Heart left ventricle (tissue), 13 donors: ENCODE measurements around the gene STAM.

ENCODE experiments used
- POLR2A ChIP-seq, 2 donors: fragments of 450-650 bp; IDR thresholded peaks; one replicate each; pipeline ENCODE4 v1.6.1; 2017; ENCODE audit warnings: antibody characterized with exemption in 2 of 2, mild to moderate bottlenecking in 2 of 2, moderate library complexity in 2 of 2
- TF ChIP-seq, protein P1 (sequence below), 12 donors: fragments of 200-600 bp; sonication (generic) in 4 of 12; IDR thresholded peaks; one replicate each; pipeline versions ENCODE4 v1.5.0 to v1.8.0; 2018 to 2022; ENCODE audit warnings: antibody characterized with exemption in 12 of 12, mild to moderate bottlenecking in 5 of 12
- donor health status: ischemic (EF 13 %, LVEDD 7.1; RV severe dilation, severe dysfunction).
- donor health status: DM: no; HTN: yes; CAD: no.
- donor health status: DM: no; HTN: no; CAD: no.
- donor health status: ischemic (EF 25% LVEDD 6.9; RV normal size, moderate dysfunction).
- donor health status: ischemic (EF 25% LVEDD 5.7; RV mildly dilated, moderate dysfunction).
- donor health status: ischemic (EF 35%, LVEDD 5.7; RV mildly dilated, moderate dysfunction).
- donor health status: nonischemic (EF 11% LVEDD 7.7; RV severe dilation, severe dysfunction).
- donor health status: DM: yes; HTN: yes; CAD: no.
- donor health status: PGD.
- donor health status: ischemic (EF 29% LVEDD 5.4; RV normal size, mild dysfunction).
- donor health status: nonischemic (EF 23%, LVEDD 6.1; RV moderate dilation, normal function).

DNA sequence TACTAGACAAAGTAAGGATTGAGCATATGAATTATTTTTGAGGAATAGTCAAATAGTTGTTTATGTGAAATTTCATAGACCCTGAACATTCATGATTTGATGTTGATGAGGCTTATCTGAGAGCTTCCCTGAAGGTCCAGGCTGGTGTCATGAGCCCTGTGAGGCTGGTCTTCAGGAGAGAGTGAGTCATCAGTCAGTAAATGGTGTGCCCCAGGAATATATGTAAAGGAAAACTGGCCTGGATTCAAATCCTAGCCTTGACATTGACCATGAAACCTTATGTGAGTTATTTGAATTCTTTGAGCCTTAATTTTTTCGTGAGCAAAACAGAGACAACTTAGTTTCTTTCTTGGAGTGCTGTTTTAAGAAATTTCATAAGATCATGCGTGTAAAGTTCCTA lies 114.2 kb downstream of the STAM start:
- TF ChIP-seq POLR2A (IDR thresholded peaks at IDR 0.05), result no peak
- TF ChIP-seq, protein P1, sequence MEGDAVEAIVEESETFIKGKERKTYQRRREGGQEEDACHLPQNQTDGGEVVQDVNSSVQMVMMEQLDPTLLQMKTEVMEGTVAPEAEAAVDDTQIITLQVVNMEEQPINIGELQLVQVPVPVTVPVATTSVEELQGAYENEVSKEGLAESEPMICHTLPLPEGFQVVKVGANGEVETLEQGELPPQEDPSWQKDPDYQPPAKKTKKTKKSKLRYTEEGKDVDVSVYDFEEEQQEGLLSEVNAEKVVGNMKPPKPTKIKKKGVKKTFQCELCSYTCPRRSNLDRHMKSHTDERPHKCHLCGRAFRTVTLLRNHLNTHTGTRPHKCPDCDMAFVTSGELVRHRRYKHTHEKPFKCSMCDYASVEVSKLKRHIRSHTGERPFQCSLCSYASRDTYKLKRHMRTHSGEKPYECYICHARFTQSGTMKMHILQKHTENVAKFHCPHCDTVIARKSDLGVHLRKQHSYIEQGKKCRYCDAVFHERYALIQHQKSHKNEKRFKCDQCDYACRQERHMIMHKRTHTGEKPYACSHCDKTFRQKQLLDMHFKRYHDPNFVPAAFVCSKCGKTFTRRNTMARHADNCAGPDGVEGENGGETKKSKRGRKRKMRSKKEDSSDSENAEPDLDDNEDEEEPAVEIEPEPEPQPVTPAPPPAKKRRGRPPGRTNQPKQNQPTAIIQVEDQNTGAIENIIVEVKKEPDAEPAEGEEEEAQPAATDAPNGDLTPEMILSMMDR (IDR thresholded peaks at IDR 0.05), result no peak
